Heart left ventricle (tissue), 16 donors: ENCODE measurements around the gene CSTA. TPM values are rescaled to one million over a fixed set of nuclear protein-coding genes. Genes with fewer than 3 reads are reported as not detected.

Source experiments
- ATAC-seq, 4 donors: fragments of 200-7000 bp; cut with Tn5 transposase; one replicate each; pipeline ENCODE4 v1.9.1; 2020 to 2022; ENCODE audit warnings: moderate library complexity in 4 of 4, mild to moderate bottlenecking in 3 of 4, moderate number of reproducible peaks in 1 of 4
- DNase-seq, 5 donors: peaks; one replicate each; pipeline ENCODE4 v3.0.0-alpha.2; 2020
- H3K27ac ChIP-seq, 12 donors: fragments of 200-600 bp; sonication (generic) in 4 of 12; one replicate each; pipeline versions ENCODE4 v1.5.0 to v1.8.0; 2016 to 2022; ENCODE audit warnings: mild to moderate bottlenecking in 2 of 12
- H3K27me3 ChIP-seq, 9 donors: fragments of 200-600 bp; sonication (generic) in 2 of 9; one replicate each; pipeline versions ENCODE4 v1.5.1 to v1.8.0; 2016 to 2022; ENCODE audit warnings: mild to moderate bottlenecking in 3 of 9
- H3K36me3 ChIP-seq, 9 donors: fragments of 200-600 bp; sonication (generic) in 2 of 9; one replicate each; pipeline versions ENCODE4 v1.5.0 to v1.8.0; 2018 to 2022; ENCODE audit warnings: mild to moderate bottlenecking in 2 of 9
- H3K4me1 ChIP-seq, 12 donors: fragments of 200-600 bp; sonication (generic) in 4 of 12; one replicate each; pipeline versions ENCODE4 v1.5.0 to v1.8.0; 2016 to 2022; ENCODE audit warnings: mild to moderate bottlenecking in 3 of 12
- H3K4me3 ChIP-seq, 12 donors: fragments of 200-600 bp; sonication (generic) in 4 of 12; one replicate each; pipeline versions ENCODE4 v1.5.0 to v1.8.0; 2017 to 2022; ENCODE audit warnings: mild to moderate bottlenecking in 9 of 12, moderate library complexity in 4 of 12
- H3K9me3 ChIP-seq, 12 donors: fragments of 200-600 bp; sonication (generic) in 4 of 12; one replicate each; pipeline versions ENCODE4 v1.5.0 to v1.8.0; 2016 to 2022; ENCODE audit warnings: mild to moderate bottlenecking in 1 of 12
- POLR2A ChIP-seq, 2 donors: fragments of 450-650 bp; IDR thresholded peaks; one replicate each; pipeline ENCODE4 v1.6.1; 2017; ENCODE audit warnings: antibody characterized with exemption in 2 of 2, mild to moderate bottlenecking in 2 of 2, moderate library complexity in 2 of 2
- WGBS, 4 donors: extraction: QIAGEN DNeasy Blood & Tissue Kit in 2 of 4; methylation state at CpG; one replicate each; pipeline versions ENCODE4 v1.1.5 to v1.1.7; 2013 to 2018; 5-methylcytosine and 5-hydroxymethylcytosine counted together
- intact Hi-C, 10 donors: fragments of 100-400 bp; cut with DNase I; formaldehyde crosslinking; loops; one replicate each; pipeline versions ENCODE4 v1.11.1 to v1.14.2; 2022
- polyA plus RNA-seq, 2 donors: library from polyadenylated mRNA; stranded (reverse); fragments of 200-250 nt; gene quantifications; one replicate each; pipeline ENCODE4 v1.2.3, GENCODE V29; 2013
- total RNA-seq, 9 donors: library from RNA; depleted of rRNA in 2 of 9; stranded (reverse); fragments of >200 nt in 2 of 9; fragmentation: NEBNext Ultra II Directional in 3 of 9; extraction: Animal tissue kit (Norgen Biotek cat#: 25700) in 3 of 9; gene quantifications; one replicate each; pipeline versions ENCODE4 v1.1.0 to v1.2.4, GENCODE V29; 2016 to 2023
- TF ChIP-seq, protein P1 (sequence below), 12 donors: fragments of 200-600 bp; sonication (generic) in 4 of 12; IDR thresholded peaks; one replicate each; pipeline versions ENCODE4 v1.5.0 to v1.8.0; 2018 to 2022; ENCODE audit warnings: antibody characterized with exemption in 12 of 12, mild to moderate bottlenecking in 5 of 12
- donor health status: ischemic (EF 13 %, LVEDD 7.1; RV severe dilation, severe dysfunction).
- donor health status: healthy with polysubstance abuse.
- donor health status: DM: no; HTN: yes; CAD: no.
- donor health status: DM: no; HTN: no; CAD: no.
- donor health status: ischemic (EF 25% LVEDD 6.9; RV normal size, moderate dysfunction).
- donor health status: ischemic (EF 25% LVEDD 5.7; RV mildly dilated, moderate dysfunction).
- donor health status: healthy.
- donor health status: DM: yes; HTN: yes; CAD: no.
- donor health status: ischemic (EF 35%, LVEDD 5.7; RV mildly dilated, moderate dysfunction).
- donor health status: nonischemic (EF 11% LVEDD 7.7; RV severe dilation, severe dysfunction).
- donor health status: DM: yes; HTN: yes; CAD: no.
- donor health status: PGD.
- donor health status: ischemic (EF 29% LVEDD 5.4; RV normal size, mild dysfunction).
- donor health status: nonischemic (EF 23%, LVEDD 6.1; RV moderate dilation, normal function).

CSTA gene
- total and polyA plus RNA-seq, 11 donors = 0.33 to 8.9 (median 0.96) TPM; not detected in 1

DNA sequence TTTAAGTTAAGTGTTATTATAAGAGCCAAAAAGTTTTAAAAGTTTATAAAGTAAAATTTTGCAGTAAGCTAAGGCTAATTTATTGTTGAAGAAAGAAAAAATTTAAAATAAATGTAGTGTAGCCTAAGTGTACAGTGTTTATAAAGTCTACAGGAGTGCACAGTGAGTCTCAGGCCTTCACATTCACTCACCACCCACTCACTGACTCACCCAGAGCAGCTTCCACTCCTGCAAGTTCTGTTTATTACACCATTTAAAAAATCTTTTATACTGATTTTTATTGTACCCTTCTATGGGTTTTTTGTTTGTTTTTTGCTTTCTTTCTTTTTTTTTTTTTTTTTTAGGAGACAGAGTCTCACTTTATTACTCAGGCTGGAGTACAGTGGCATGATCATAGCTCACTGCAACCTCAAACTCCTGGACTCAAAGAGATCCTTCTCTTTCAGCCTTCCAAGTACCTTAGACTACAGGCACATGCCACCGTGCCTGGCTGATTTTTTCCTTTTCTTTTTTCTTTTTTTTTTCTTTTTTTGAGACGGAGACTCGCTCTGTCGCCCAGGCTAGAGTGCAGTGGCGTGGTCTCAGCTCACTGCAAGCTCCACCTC lies 25.9 kb downstream of the CSTA start:
- H3K9me3 ChIP-seq = no peaks in the 10 kb centered on the region
- H3K27ac ChIP-seq = no peak overlapping the region
- 82 to 91% (median 86%) methylated on average over 5 of the region's 5 CpGs for WGBS, 4 donors
- intact Hi-C loops = loop anchor here in 1 of 10 donors (10.0 kb wide), 1 partner anchor 806 kb away; the partner anchor contains the start of gene POLQ
- H3K4me1 ChIP-seq = peaks cover 0 to 6% (median 0%) of the 10 kb centered on the region in 12 donors
- no peaks in the 10 kb centered on the region for H3K27me3 ChIP-seq
- H3K36me3 ChIP-seq = no peaks in the 10 kb centered on the region
- no peak for TF ChIP-seq POLR2A (IDR thresholded peaks at IDR 0.05)
- TF ChIP-seq, protein P1, sequence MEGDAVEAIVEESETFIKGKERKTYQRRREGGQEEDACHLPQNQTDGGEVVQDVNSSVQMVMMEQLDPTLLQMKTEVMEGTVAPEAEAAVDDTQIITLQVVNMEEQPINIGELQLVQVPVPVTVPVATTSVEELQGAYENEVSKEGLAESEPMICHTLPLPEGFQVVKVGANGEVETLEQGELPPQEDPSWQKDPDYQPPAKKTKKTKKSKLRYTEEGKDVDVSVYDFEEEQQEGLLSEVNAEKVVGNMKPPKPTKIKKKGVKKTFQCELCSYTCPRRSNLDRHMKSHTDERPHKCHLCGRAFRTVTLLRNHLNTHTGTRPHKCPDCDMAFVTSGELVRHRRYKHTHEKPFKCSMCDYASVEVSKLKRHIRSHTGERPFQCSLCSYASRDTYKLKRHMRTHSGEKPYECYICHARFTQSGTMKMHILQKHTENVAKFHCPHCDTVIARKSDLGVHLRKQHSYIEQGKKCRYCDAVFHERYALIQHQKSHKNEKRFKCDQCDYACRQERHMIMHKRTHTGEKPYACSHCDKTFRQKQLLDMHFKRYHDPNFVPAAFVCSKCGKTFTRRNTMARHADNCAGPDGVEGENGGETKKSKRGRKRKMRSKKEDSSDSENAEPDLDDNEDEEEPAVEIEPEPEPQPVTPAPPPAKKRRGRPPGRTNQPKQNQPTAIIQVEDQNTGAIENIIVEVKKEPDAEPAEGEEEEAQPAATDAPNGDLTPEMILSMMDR (IDR thresholded peaks at IDR 0.05) = no peak
- H3K4me3 ChIP-seq = no peak overlapping the region
- ATAC-seq (no peak), DNase-seq (no peak)

- 92 to 97% (median 95%) methylated on average over 4 of the region's 4 CpGs for WGBS, 4 donors
- no peak for DNase-seq
- intact Hi-C loops = loop anchor here in 1 of 10 donors (10.0 kb wide), 1 partner anchor 807 kb away; the partner anchor contains the start of gene POLQ
Observed at GRCh38 chr3:122351612-122352011, 26.6 kb downstream of the CSTA start.

DNA sequence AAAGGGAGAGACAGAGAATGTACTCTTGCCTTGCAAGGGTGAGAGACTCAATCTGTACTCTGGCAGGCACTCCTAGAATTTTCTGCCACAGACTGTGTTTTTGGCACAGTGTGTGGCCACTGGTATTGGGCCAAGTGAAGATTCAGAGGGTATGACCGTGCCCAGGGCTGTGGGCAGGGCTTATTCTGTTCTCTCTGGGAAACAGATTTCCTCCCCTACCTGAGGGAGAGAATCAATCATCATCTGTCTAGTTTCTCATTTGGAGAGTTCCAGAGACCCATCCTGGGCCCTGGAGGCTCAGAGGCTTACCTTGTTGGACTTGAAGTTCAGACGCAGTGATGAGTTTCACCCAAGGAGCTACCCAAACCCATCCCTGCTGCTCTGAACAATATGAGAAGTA lies 28.2 kb downstream of the CSTA start:
- no peak for DNase-seq
- 50 to 64% (median 59%) methylated on average over 2 of the region's 2 CpGs for WGBS, 4 donors
- H3K4me1 ChIP-seq = peaks cover 0 to 6% (median 0%) of the 10 kb centered on the region in 12 donors
- TF ChIP-seq, protein P1 (IDR thresholded peaks at IDR 0.05) = no peak
- TF ChIP-seq POLR2A (IDR thresholded peaks at IDR 0.05) = no peak
- intact Hi-C loops = loop anchor here in 1 of 10 donors (10.0 kb wide), 1 partner anchor 808 kb away; the partner anchor contains the start of gene POLQ
- H3K36me3 ChIP-seq = peaks cover 0 to 12% (median 3%) of the 10 kb centered on the region in 9 donors
- no peaks in the 10 kb centered on the region for H3K27me3 ChIP-seq
- no peak overlapping the region for H3K27ac ChIP-seq
- H3K4me3 ChIP-seq = no peak overlapping the region
- ATAC-seq = peak in 3 of 4 donors; percentile 28 to 61 (median 29)
- no peaks in the 10 kb centered on the region for H3K9me3 ChIP-seq

More at GRCh38 chr3:122351612-122352011, 26.6 kb downstream of the CSTA start:
- no peak overlapping the region for H3K4me3 ChIP-seq
- no peak for ATAC-seq
- H3K9me3 ChIP-seq = no peaks in the 10 kb centered on the region
- H3K27me3 ChIP-seq = no peaks in the 10 kb centered on the region
- peaks cover 0 to 6% (median 0%) of the 10 kb centered on the region in 12 donors for H3K4me1 ChIP-seq
- TF ChIP-seq, protein P1 (IDR thresholded peaks at IDR 0.05) = no peak
- TF ChIP-seq POLR2A (IDR thresholded peaks at IDR 0.05) = no peak
- H3K36me3 ChIP-seq = no peaks in the 10 kb centered on the region
- H3K27ac ChIP-seq = no peak overlapping the region

GRCh38 chr3:122353893-122354401 lies 28.9 kb downstream of the CSTA start:
- Histone ChIP-seq H3K4me1 (peaks cover 0 to 6% (median 0%) of the 10 kb centered on the region in 12 donors), H3K4me3 (no peak overlapping the region), H3K27ac (no peak overlapping the region), H3K36me3 (peaks cover 0 to 20% (median 9%) of the 10 kb centered on the region in 9 donors), H3K9me3 (no peaks in the 10 kb centered on the region), H3K27me3 (no peaks in the 10 kb centered on the region)
- WGBS, 4 donors = 89 to 100% (median 92%) methylated on average over 1 of the region's 1 CpG
- no peak for DNase-seq
- intact Hi-C loops = loop anchor here in 1 of 10 donors (10.0 kb wide), 1 partner anchor 809 kb away; the partner anchor contains the start of gene POLQ
- TF ChIP-seq, protein P1 (IDR thresholded peaks at IDR 0.05) = no peak
- no peak for TF ChIP-seq POLR2A (IDR thresholded peaks at IDR 0.05)
- no peak for ATAC-seq
